ENCODE results near the gene BBOX1. TPM values are rescaled to one million over a fixed set of nuclear protein-coding genes. Genes with fewer than 3 reads are reported as not detected.

BBOX1 gene
- total RNA-seq, 1 donor = not detected

DNA sequence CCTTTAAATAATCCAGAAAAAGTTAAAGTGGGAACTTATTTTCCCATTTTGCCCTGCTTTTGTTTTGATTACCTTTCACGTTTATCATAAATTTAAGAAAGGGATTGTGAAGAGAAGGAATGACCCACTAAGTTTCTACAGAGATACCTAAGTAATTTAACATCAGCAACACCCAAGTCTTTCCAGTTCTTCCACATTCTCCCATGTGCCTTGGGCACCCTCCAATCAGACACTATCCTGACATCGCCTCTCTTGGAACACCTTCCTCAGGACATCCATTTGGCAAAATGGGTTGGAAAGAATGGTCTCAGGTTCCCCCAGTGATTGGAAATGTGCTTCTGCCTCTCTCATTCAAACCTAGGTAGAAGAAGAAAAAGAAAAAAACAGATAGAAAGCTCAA lies 6.3 kb downstream of the BBOX1 start:
- no peak overlapping the region for H3K4me3 ChIP-seq (ENCODE audit: low read depth, low read length)
- no peak for DNase-seq (ENCODE audit: low read depth)
- TF ChIP-seq, protein P1, sequence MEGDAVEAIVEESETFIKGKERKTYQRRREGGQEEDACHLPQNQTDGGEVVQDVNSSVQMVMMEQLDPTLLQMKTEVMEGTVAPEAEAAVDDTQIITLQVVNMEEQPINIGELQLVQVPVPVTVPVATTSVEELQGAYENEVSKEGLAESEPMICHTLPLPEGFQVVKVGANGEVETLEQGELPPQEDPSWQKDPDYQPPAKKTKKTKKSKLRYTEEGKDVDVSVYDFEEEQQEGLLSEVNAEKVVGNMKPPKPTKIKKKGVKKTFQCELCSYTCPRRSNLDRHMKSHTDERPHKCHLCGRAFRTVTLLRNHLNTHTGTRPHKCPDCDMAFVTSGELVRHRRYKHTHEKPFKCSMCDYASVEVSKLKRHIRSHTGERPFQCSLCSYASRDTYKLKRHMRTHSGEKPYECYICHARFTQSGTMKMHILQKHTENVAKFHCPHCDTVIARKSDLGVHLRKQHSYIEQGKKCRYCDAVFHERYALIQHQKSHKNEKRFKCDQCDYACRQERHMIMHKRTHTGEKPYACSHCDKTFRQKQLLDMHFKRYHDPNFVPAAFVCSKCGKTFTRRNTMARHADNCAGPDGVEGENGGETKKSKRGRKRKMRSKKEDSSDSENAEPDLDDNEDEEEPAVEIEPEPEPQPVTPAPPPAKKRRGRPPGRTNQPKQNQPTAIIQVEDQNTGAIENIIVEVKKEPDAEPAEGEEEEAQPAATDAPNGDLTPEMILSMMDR (IDR thresholded peaks at IDR 0.05; ENCODE audit: insufficient read depth, low read depth, low read length) = no peak

DNA sequence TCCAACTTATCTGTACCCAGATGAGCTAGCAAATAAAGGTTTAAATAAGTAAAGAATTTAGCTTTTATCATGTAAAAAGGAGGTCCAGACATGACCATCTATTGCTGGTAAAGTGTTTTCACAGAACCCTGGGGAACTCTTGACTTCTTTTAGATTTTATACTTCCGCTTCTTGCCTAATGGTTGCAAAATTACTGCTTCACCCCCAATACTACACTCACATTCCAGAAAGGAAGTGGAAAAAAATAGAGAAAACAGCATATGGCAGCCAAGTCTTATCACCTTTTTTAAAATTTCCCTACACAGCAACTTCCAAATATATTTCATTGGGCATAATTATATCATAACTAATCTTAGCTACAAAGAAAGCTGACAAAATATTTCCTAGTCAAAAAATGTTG lies 12.1 kb downstream of the BBOX1 start:
- no peak overlapping the region for H3K4me3 ChIP-seq (ENCODE audit: low read depth, low read length)
- TF ChIP-seq, protein P1 (IDR thresholded peaks at IDR 0.05; ENCODE audit: insufficient read depth, low read depth, low read length) = no peak
- no peak for DNase-seq (ENCODE audit: low read depth)

DNA sequence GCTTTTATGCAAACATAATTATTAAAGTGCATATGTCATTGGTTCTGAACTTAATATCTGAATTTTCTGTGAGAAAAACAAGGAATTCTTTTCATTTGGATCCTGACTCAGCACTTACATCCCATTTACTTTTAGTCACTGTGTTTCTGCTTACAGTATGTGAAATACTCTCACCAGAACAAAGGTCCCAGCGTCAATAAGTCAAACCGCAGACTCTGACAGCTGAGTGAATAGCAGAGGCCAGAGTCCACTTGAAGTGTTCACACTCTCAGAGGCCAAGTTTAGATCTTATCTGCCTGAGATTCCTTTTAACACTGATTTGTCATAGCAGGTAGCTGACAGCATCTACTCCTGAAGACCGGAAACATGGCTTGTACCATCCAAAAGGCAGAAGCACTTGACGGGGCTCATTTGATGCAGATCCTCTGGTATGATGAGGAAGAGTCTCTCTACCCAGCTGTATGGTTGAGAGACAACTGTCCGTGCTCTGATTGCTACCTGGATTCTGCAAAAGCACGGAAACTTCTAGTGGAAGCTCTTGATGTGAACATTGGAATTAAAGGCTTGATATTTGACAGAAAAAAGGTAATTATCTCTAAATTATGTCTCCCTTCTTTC lies 14.6 kb downstream of the BBOX1 start:
- peak; percentile 22 for DNase-seq (ENCODE audit: low read depth)
- no peak overlapping the region for H3K4me3 ChIP-seq (ENCODE audit: low read depth, low read length)
- TF ChIP-seq, protein P1 (IDR thresholded peaks at IDR 0.05; ENCODE audit: insufficient read depth, low read depth, low read length) = no peak

DNA sequence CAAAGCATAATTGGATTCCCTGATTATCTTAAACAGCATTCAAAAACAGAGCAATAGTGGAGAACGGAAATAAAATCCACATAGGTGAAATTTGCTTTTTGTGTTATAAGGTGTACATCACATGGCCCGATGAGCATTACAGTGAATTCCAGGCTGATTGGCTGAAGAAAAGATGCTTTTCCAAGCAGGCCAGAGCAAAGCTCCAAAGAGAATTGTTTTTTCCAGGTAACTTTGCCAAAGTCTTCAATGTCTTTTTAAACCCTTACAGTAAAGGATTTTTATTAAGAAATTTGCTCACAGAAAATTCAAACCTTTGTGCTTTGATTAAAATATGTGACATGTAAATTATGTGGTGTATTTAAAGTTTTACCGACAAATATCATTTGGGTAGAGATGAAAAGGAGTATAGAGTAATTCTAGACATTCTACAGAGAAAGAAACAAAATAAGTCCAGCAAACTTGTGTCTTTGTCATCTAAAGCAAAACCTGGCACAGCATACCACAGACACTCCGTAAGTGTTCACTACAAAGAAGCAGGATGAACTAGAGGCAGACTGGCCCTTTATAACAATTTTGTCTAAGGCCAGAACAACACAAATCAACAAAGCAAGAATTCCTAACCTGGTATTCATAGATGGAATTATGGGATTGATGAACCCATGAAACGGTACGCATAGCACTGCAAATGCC lies 16.6 kb downstream of the BBOX1 start:
- no peak for DNase-seq (ENCODE audit: low read depth)
- H3K4me3 ChIP-seq (ENCODE audit: low read depth, low read length) = no peak overlapping the region
- TF ChIP-seq, protein P1 (IDR thresholded peaks at IDR 0.05; ENCODE audit: insufficient read depth, low read depth, low read length) = no peak

DNA sequence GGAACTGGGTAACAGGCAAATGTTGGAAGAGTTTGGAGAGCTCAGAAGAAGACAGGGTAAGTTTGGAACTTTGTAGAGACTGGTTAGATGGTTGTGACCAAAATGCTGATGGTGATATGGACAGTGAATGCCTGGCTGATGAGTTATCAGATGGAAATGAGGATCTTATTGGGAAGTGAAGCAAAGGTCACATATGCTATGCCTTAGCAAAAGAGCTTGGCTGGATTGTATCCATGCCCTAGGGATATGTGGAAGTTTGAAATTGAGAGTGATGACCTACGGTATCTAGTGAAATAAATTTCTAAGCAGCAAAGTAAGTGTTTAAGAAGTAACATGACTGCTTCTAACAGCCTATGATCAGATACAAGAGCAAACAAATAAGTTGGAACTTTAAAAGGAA lies 17.8 kb downstream of the BBOX1 start:
- H3K4me3 ChIP-seq (ENCODE audit: low read depth, low read length) = no peak overlapping the region
- TF ChIP-seq, protein P1 (IDR thresholded peaks at IDR 0.05; ENCODE audit: insufficient read depth, low read depth, low read length) = no peak
- DNase-seq (ENCODE audit: low read depth) = no peak

DNA sequence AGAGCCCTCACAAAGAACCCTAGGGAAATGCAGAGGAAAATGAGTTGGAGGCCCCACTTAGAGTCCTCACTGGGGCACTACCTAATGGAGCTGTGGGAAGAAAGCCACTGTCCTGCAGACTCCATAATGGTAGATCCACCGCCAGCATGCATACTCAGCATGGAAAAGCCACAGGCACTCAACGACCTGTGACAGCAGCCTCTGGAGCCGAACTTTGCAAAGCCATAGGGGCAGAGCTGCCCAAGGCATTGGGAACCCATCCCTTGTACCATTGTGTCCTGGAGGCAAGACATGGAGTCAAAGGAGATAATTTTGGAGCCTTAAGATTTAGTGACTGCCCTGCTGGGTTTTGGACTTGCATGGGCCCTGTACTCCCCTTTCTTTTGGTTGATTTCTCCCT lies 18.8 kb downstream of the BBOX1 start:
- TF ChIP-seq, protein P1 (IDR thresholded peaks at IDR 0.05; ENCODE audit: insufficient read depth, low read depth, low read length) = no peak
- no peak overlapping the region for H3K4me3 ChIP-seq (ENCODE audit: low read depth, low read length)
- DNase-seq (ENCODE audit: low read depth) = no peak

Measured in fibroblast of villous mesenchyme (primary cell).